ENCODE data around the gene PIK3C2B.

Gene PIK3C2B

GRCh38 chr1:204506201-204506968 lies 11.8 kb upstream of the PIK3C2B start:
- DNase-seq = peak; percentile 94

- no peak for DNase-seq
Measured at GRCh38 chr1:204505674-204506200, 11.1 kb upstream of the PIK3C2B start.

GRCh38 chr1:204503913-204504519 lies 9.4 kb upstream of the PIK3C2B start:
- DNase-seq = no peak

GRCh38 chr1:204503122-204503912 lies 8.7 kb upstream of the PIK3C2B start:
- peak; percentile 73 for DNase-seq

- peak; percentile 26 for DNase-seq
Measured at GRCh38 chr1:204502241-204502640, 7.6 kb upstream of the PIK3C2B start.

GRCh38 chr1:204499511-204500468 lies 5.2 kb upstream of the PIK3C2B start:
- no peak for DNase-seq

GRCh38 chr1:204498981-204499380 lies 4.4 kb upstream of the PIK3C2B start:
- no peak for DNase-seq

- no peak for DNase-seq
Measured at GRCh38 chr1:204495777-204496176, 1.2 kb upstream of the PIK3C2B start.

GRCh38 chr1:204495078-204495753 lies 611 bp upstream of the PIK3C2B start:
- DNase-seq = no peak

- DNase-seq = peak; percentile 44
Measured at GRCh38 chr1:204493984-204494280, 673 bp downstream of the PIK3C2B start.

- DNase-seq = peak; percentile 49
Measured at GRCh38 chr1:204493145-204493983, 1.2 kb downstream of the PIK3C2B start.

- no peak for DNase-seq
Measured at GRCh38 chr1:204491655-204492054, 3.0 kb downstream of the PIK3C2B start.

GRCh38 chr1:204487256-204487615 lies 7.4 kb downstream of the PIK3C2B start:
- DNase-seq = peak; percentile 39

- DNase-seq = peak; percentile 15
Measured at GRCh38 chr1:204486513-204487255, 7.9 kb downstream of the PIK3C2B start.

- no peak for DNase-seq
Measured at GRCh38 chr1:204483791-204484190, 10.8 kb downstream of the PIK3C2B start.

GRCh38 chr1:204480515-204480914 lies 14.1 kb downstream of the PIK3C2B start:
- no peak for DNase-seq

- no peak for DNase-seq
Measured at GRCh38 chr1:204479387-204480136, 15.0 kb downstream of the PIK3C2B start.

GRCh38 chr1:204478921-204479320 lies 15.7 kb downstream of the PIK3C2B start:
- DNase-seq = no peak

GRCh38 chr1:204478172-204478899 lies 16.3 kb downstream of the PIK3C2B start:
- no peak for DNase-seq
